Body of pancreas (tissue), 4 donors: ENCODE results near the gene PRAMEF26. TPM values are rescaled to one million over a fixed set of nuclear protein-coding genes. Genes with fewer than 3 reads are reported as not detected.
"Not testable (repeated sequence)": the region's sequence is repeated elsewhere in the genome, so short reads cannot be mapped to it uniquely, and the experiment has no call there.

Experiments used
- ATAC-seq: fragments of 150-250 bp; one replicate; pipeline ENCODE4 v1.9.1; 2016
- DNase-seq, 4 donors: peaks; one replicate each; pipeline ENCODE4 v3.0.0-alpha.2; 2019
- H3K27ac ChIP-seq, 4 donors: fragments of 200-600 bp; sonication (generic); 1 replicate in 3 of 4; 2 replicates in 1 of 4; pipeline versions ENCODE4 v1.5.1 to v1.6.1; 2016 to 2019; ENCODE audit warnings: mild to moderate bottlenecking in 1 of 4, mixed read lengths in 1 of 4, moderate library complexity in 1 of 4
- H3K27me3 ChIP-seq, 2 donors: fragments of 200-600 bp; sonication (generic); one replicate each; pipeline ENCODE4 v1.6.0; 2016; ENCODE audit warnings: mild to moderate bottlenecking in 1 of 2
- H3K36me3 ChIP-seq, 2 donors: fragments of 200-600 bp; sonication (generic); replicated peaks in 1 of 2; 2 replicates each; pipeline ENCODE4 v1.5.1; 2016; ENCODE audit warnings: low read depth in 2 of 2; ENCODE audit not compliant: insufficient read depth in 1 of 2
- H3K4me1 ChIP-seq: fragments of 200-600 bp; sonication (generic); one replicate; pipeline ENCODE4 v1.6.0; 2016
- H3K4me3 ChIP-seq, 2 donors: fragments of 200-600 bp; sonication (generic); 1 replicate in 1 of 2; 2 replicates in 1 of 2; pipeline ENCODE4 v1.5.1; 2016 to 2019
- H3K9me3 ChIP-seq, 3 donors: fragments of 200-600 bp; sonication (generic); 1 replicate in 2 of 3; 2 replicates in 1 of 3; pipeline ENCODE4 v1.5.1; 2016
- WGBS, 2 donors: methylation state at CpG; one replicate each; pipeline ENCODE4 v1.1.5; 2017; 5-methylcytosine and 5-hydroxymethylcytosine counted together
- intact Hi-C: fragments of 100-400 bp; cut with DNase I; formaldehyde crosslinking; loops from one replicate; pipeline ENCODE4 v1.15.1; 2023
- total RNA-seq, 2 donors: library from RNA; depleted of rRNA; stranded (reverse); fragments of >200 nt; gene quantifications; one replicate each; pipeline ENCODE4 v1.1.0, GENCODE V29; 2016

The PRAMEF26 gene
- total RNA-seq, result not detected

GRCh38 chr1:13155909-13156308, at the start of gene PRAMEF26:
PRAMEF26 (minus strand) TSS chr1:13156009; CDS start chr1:13153095, 2,914 bp downstream.
- H3K4me1 ChIP-seq, H3K4me3 ChIP-seq, ATAC-seq, H3K9me3 ChIP-seq, H3K27me3 ChIP-seq, H3K36me3 ChIP-seq, H3K27ac ChIP-seq, DNase-seq, intact Hi-C loops: not testable (repeated sequence)
- no CpG with 5 or more reads among the region's 5 CpGs for WGBS, 2 donors

- DNase-seq, H3K4me3 ChIP-seq, H3K27ac ChIP-seq, H3K4me1 ChIP-seq, H3K27me3 ChIP-seq, H3K36me3 ChIP-seq, intact Hi-C loops, H3K9me3 ChIP-seq, ATAC-seq: not testable (repeated sequence)
- no CpG with 5 or more reads among the region's 5 CpGs for WGBS, 2 donors
These were observed 45.5 kb upstream of the PRAMEF26 start, which contains the start of gene PRAMEF13 for GRCh38 chr1:13201309-13201708. PRAMEF13 (minus strand) TSS chr1:13201409; CDS start chr1:13199589, 1,820 bp downstream.

- DNase-seq, H3K27ac ChIP-seq, H3K9me3 ChIP-seq, intact Hi-C loops, H3K36me3 ChIP-seq, H3K27me3 ChIP-seq, H3K4me3 ChIP-seq, H3K4me1 ChIP-seq, ATAC-seq: not testable (repeated sequence)
- 40% methylated on average over 1 of the region's 2 CpGs; no CpG with 5 or more reads in 1 of the 2 donors for WGBS, 2 donors
These were observed 15.7 kb upstream of the PRAMEF26 start, which contains the start of gene PRAMEF9 for GRCh38 chr1:13171548-13171947. PRAMEF9 (plus strand) TSS chr1:13171848; CDS start chr1:13175281, 3,433 bp downstream.

- DNase-seq, H3K36me3 ChIP-seq, ATAC-seq, H3K9me3 ChIP-seq, intact Hi-C loops, H3K27me3 ChIP-seq, H3K4me1 ChIP-seq, H3K4me3 ChIP-seq, H3K27ac ChIP-seq: not testable (repeated sequence)
- no CpG with 5 or more reads among the region's 8 CpGs for WGBS, 2 donors
These were observed 9.7 kb upstream of the PRAMEF26 start, which contains the start of gene HNRNPCL4 for GRCh38 chr1:13165531-13165930. HNRNPCL4 (minus strand) TSS chr1:13165631; CDS start chr1:13165467, 164 bp downstream.

- ATAC-seq, intact Hi-C loops, DNase-seq: not testable (repeated sequence)
These were observed 39.1 kb downstream of the PRAMEF26 start, which contains the start of gene HNRNPCL2 for GRCh38 chr1:13116754-13117153. HNRNPCL2 (minus strand) TSS chr1:13116854; CDS start chr1:13116400, 454 bp downstream.

More at GRCh38 chr1:13116754-13117153, 39.1 kb downstream of the PRAMEF26 start, which contains the start of gene HNRNPCL2:
- not testable (repeated sequence) for H3K9me3 ChIP-seq, H3K36me3 ChIP-seq, H3K27me3 ChIP-seq, H3K4me1 ChIP-seq, H3K27ac ChIP-seq, H3K4me3 ChIP-seq
- 79 to 80% methylated on average over 6 of the region's 6 CpGs for WGBS, 2 donors

Other genes with a start within 250 kb of the PRAMEF26 start
- gene PRAMEF7, start 239.4 kb downstream of the PRAMEF26 start, total RNA-seq, result not detected
- gene PRAMEF6, start 208.4 kb downstream of the PRAMEF26 start, total RNA-seq, result not detected
- not detected for gene PRAMEF27, start 99.4 kb downstream of the PRAMEF26 start, total RNA-seq
- gene HNRNPCL3, start 95.2 kb downstream of the PRAMEF26 start, total RNA-seq, result not detected
- gene PRAMEF25, start 85.2 kb downstream of the PRAMEF26 start, total RNA-seq, result not detected
- not detected for gene HNRNPCL2, start 39.2 kb downstream of the PRAMEF26 start, total RNA-seq
- not detected for gene HNRNPCL4, start 9.6 kb upstream of the PRAMEF26 start, total RNA-seq
- not detected for gene PRAMEF9, start 15.8 kb upstream of the PRAMEF26 start, total RNA-seq
- not detected for gene PRAMEF13, start 45.4 kb upstream of the PRAMEF26 start, total RNA-seq
- not detected for gene PRAMEF18, start 70.1 kb upstream of the PRAMEF26 start, total RNA-seq
- gene PRAMEF5, start 98.2 kb upstream of the PRAMEF26 start, total RNA-seq, result not detected
- not detected for gene PRAMEF8, start 129.1 kb upstream of the PRAMEF26 start, total RNA-seq
- not detected for gene PRAMEF33, start 147.5 kb upstream of the PRAMEF26 start, total RNA-seq
- gene PRAMEF15, start 159.6 kb upstream of the PRAMEF26 start, total RNA-seq, result not detected
- gene PRAMEF14, start 191.1 kb upstream of the PRAMEF26 start, total RNA-seq, result not detected
- gene PRAMEF19, start 215.9 kb upstream of the PRAMEF26 start, total RNA-seq, result not detected
- not detected for gene PRAMEF17, start 233.6 kb upstream of the PRAMEF26 start, total RNA-seq